GM18951 (cell line): ENCODE measurements around the gene PCK1.

Experiments used
- POLR2A ChIP-seq: IDR thresholded peaks from 4 replicates; pipeline ENCODE4 v1.6.1; 2011; ENCODE audit warnings: mild to moderate bottlenecking; ENCODE audit not compliant: insufficient read length, insufficient read depth; ENCODE audit errors: extremely low read depth
- in situ Hi-C: fragments of 300-500 bp; cut with MboI; formaldehyde crosslinking; loops from one replicate; pipeline ENCODE4 v1.12.0; 2022; ENCODE audit warnings: low sequenced_read_pairs, mixed read lengths, inconsistent platforms; ENCODE audit not compliant: unreplicated experiment

The PCK1 gene

DNA sequence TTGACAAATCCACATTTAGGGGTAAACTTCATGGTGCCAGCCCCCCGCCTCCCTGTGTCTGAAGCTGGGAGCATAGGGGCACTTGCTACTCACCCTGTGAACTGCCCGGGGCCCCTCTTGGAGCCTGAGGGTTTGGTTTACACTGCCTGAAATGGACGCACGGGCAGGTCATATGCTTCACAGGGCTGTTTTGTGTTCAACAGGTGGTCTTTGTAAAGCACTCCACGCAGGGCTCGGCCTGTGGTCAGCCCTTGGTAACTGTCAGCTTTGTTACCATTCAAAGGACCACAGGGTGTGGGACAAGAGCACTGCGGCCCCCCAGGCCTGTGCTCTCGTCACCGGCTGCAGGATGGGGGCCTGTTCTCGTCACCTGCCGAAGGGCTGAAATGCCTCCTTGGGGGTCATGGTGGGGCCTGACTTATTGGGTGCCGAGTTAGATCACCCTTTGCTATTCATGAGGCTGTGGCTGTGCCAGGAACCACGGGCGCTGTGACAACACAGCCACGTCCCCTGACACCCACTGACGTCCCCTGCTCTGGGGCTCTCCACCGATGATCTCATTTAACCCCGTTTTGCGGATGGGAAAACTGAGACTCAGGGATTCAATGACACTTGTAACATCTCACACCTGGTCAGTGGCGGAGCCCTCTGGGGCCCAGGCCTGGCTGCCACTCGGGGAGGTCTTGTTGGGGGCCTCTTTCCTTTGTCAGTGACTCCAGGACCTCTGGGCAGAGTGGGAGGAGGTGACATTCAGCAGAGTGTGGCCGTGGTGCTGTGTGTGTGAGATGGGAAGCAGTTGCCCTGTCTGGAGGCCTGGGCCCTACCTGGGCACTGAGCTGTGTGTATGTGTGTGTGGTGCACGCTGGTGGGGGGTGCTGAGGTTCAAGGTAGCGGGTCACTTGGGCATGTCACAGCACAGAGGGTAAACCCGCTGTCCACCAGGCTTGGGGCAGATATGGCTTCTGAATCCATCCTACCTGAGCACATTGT is 34.4 kb downstream of the PCK1 start:
- in situ Hi-C loops: loop anchor here (10.0 kb wide), 1 partner anchor 211 kb away; no protein-coding TSS in a partner anchor

DNA sequence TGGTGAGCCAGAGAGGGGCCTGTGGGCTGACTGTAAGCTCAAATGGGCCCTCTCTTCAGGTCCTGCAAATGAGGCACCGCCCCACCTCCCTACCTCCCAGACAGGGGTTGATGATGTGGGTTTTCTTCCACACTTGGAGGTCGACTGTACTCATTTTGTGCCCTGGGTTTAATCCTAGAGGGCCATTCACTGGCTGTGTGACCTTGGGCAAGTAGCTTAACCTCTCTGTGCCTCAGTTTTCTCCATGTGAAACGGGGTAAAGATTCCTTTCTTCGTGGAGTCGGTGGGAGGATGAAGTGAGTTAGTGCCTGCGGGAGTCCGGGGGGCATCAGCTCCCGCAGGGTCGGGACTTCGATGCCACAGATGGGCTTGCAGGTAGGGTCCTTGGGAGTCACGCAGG is 35.4 kb downstream of the PCK1 start:
- no peak for TF ChIP-seq POLR2A
- in situ Hi-C loops: loop anchor here (10.0 kb wide), 1 partner anchor 212 kb away; no protein-coding TSS in a partner anchor

More for the DNA sequence above, 34.4 kb downstream of the PCK1 start:
- TF ChIP-seq POLR2A: no peak

DNA sequence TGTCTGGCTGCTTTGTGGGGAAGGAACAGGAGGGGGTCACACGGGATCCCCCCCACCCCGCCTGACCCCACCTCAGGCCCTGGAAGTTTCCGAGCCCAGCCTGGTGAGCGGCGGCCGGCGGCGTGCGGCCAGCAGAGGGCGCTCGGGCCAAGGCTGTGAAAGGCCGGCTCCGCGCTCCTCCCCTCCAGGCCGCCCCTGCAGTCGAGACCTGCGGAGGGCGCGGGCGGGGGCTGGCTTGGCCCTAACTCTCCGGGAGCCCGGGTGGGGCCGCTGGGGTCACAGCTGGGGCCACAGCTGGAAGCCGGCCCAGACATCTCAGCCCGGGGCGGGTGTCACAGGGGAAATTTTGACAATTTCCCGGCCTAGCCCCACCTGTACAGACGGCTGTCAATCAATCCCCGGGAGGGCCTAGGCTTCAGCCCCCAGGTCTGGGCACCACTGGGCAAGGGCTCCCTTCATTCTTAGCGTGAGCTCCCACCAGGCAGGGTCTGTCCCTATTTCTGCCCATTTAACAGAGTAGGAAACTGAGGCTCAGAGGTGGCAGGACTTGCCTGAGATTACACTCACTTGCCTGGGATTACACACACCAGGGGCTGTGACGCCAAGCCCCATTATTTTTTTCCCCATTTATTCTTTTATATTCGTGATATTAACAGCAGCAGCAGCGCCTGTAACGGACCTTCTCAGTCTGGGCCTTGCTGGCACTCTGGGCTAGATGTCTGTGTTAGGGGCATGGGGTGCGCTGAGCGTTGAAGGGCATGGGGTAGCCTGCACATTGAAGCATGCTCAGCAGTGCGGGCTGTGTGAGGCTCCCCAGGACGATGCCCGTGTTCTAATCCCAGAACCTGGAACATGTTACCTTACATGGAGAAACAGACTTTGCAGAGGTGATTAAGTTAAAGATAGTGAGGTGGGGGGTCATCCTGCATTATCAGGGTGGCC is 36.4 kb downstream of the PCK1 start:
- in situ Hi-C loops: loop anchor here (10.0 kb wide), 1 partner anchor 212 kb away; no protein-coding TSS in a partner anchor
- TF ChIP-seq POLR2A: no peak

DNA sequence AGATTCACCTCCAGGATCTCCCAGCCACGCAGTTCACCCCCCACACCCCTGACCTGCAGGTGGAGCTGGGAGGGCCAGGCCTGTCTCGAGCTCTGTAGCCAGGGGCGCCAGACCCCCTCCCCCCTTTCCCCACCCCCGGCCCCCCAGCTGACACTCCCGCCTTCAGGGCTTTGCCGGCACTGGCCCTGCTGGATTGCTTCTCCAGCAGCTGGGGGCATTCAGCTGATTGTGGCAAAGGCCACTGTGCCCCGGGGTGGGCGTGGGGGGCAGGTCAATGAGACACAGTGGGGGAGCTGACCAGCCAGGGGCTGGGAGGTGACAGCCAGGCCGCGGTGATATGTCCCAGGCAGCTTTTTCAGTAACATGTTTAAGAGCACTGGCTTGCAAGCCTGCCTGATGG is 37.1 kb downstream of the PCK1 start:
- in situ Hi-C loops: loop anchor here (10.0 kb wide), 1 partner anchor 213 kb away; no protein-coding TSS in a partner anchor
- no peak for TF ChIP-seq POLR2A

DNA sequence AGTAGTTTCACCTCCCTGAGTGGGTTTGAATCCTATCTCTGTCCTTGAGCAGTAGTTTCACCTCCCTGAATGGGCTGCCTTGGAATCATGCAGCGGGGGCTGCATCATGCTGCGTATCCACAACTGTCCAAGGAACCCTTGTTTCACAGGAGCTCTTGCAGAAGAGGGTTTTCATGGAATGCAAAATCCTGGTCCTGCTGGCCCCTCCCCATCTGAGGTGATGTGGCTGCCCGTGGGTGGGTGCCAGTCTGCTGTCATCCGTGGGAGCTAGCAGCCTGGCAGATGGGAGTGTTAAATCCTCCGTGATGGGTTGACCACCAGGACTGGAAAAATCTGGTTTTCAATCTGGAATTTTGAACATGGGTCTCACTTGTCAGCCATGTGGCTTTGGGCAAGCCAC is 37.6 kb downstream of the PCK1 start:
- TF ChIP-seq POLR2A: no peak
- in situ Hi-C loops: loop anchor here (10.0 kb wide), 1 partner anchor 214 kb away; no protein-coding TSS in a partner anchor

DNA sequence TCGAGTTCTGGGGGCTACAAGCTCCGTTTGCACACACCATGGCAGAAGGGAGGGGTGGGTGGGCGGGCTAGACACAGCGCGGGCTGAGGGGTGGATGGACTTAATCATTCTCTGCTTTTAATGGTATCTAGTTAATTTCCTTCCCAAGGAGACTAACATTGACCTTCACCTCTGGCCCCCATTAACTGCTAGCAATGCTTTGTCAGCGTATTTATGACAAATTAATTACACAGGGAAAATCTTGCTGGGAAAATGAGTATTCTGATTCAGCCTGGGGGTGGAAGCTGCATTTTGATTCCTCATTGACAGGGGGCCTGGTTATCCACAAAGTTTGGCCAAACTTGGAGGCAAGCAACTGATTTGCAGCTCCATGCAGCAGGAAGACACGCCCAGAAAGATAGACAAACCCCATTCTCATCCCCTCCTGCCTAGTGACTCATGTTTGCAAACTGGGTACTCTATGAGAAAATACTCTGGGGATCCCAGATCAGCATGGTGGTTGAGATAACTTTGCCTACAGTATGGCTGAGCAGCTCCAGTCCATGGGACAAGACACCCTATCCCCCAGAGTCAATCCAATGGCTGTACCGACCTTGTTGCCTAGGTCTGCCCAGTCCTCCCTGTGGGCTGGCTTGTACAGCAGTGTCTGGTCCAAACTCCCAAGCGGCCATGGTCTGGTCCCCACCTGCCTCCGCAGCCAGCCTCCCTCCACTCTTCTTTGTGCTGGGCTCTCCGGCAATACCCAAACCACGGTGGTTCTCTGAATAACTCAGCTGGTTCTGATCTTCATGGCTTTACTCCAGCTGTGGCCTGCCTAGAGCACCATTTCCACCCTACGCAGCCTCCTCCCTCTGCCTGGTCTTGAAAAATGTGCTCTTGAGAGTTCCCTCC is 39.7 kb downstream of the PCK1 start:
- TF ChIP-seq POLR2A: no peak
- in situ Hi-C loops: loop anchor here (10.0 kb wide), 1 partner anchor 584 kb away; no protein-coding TSS in a partner anchor

DNA sequence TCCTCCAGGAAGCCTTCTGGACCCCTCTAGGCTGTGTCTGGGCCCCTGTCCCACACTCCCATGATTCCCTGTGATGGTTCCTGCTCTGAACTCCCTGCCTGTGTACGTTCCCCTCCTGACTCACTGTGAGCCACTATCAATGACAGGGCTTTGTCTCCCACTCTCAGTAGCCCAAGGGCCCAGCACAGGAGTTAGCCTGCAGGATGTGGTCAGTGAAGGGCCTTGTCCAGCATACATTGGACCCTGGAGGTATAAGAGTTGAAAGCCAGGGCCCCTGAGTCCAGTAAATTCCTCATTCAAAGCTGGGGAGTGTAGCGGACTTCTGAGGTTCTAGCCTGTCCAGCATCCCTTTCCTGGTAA is 40.3 kb downstream of the PCK1 start:
- in situ Hi-C loops: loop anchor here (10.0 kb wide), 1 partner anchor 584 kb away; no protein-coding TSS in a partner anchor
- TF ChIP-seq POLR2A: no peak

DNA sequence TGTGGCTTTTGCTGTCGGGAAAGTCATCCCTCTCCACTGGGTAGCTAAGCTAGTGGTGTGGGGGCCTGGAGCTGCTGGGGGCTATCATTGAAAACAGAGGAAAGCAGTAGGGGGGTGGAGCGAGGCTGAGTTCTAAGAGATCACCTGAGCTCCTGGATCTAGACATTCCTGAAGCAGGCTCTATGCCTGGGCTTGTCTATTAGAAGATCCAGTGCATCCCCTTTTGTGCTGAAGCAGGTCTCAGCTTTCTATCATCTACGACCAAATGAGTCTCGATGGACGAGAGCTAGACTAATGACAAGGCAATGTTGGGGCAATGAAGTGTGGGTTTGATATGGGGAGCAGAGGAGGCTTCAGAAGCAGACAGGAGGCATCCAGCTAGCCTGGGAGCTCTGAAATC is 40.8 kb downstream of the PCK1 start:
- in situ Hi-C loops: loop anchor here (10.0 kb wide), 1 partner anchor 583 kb away; no protein-coding TSS in a partner anchor

DNA sequence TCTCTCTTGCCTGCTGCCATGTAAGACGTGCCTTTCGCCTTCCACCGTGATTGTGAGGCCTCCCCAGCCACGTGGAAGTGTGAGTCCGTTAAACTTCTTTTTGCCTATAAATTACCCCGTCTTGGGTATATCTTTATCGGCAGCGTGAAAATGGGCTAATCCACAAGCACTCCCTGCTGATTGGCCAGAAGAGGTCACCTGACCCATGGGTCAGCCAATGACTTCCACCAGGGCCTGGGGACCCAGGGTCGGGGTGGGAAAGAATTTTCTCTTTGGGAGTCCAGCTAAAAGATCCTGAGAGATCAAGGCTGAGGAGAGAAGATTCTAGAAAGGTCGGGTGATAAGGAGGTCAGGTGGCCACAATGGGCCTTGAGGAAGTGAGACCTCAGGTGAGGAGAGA is 42.2 kb downstream of the PCK1 start:
- in situ Hi-C loops: loop anchor here (10.0 kb wide), 1 partner anchor 582 kb away; no protein-coding TSS in a partner anchor
- TF ChIP-seq POLR2A: no peak

More for the DNA sequence above, 40.8 kb downstream of the PCK1 start:
- TF ChIP-seq POLR2A: no peak

DNA sequence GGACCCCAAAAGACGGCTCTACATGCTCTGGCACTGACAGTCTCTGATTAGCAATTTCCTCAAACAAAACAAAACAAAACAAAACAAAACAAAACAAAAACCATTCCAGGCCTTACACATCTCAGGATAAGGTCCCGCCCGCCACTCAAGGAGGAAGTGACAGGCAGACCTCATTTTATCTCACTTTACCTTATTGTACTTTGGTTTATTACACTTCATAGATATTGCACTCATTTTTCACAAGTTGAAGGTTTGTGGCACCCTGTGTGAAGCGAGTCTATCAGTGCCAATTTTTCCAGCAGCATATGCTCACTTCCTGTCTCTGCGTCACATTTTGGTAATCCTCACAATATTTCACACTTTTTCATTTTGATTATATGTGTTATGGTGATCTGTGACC is 44.1 kb downstream of the PCK1 start:
- TF ChIP-seq POLR2A: no peak
- in situ Hi-C loops: loop anchor here (10.0 kb wide), 1 partner anchor 580 kb away; no protein-coding TSS in a partner anchor

DNA sequence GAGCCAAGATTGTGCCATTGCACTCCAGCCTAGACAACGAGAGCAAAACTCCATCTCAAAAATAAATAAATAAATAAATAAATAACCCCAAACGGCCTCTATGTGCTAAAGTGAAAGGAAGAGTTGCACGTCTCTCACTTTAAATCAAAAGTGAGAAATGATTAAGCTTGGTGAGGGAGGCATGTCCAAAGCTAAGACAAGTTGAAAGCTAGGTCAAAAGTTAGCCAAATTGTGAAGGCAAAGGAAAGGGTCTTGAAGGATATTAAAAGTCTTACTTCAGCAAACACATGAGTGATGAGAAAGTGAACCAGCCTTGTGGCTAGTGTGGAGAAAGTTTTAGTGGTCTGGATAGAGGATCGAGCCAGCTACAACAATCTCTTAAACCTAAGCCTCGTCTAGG is 45.0 kb downstream of the PCK1 start:
- in situ Hi-C loops: loop anchor here (10.0 kb wide), 1 partner anchor 579 kb away; no protein-coding TSS in a partner anchor
- TF ChIP-seq POLR2A: no peak

DNA sequence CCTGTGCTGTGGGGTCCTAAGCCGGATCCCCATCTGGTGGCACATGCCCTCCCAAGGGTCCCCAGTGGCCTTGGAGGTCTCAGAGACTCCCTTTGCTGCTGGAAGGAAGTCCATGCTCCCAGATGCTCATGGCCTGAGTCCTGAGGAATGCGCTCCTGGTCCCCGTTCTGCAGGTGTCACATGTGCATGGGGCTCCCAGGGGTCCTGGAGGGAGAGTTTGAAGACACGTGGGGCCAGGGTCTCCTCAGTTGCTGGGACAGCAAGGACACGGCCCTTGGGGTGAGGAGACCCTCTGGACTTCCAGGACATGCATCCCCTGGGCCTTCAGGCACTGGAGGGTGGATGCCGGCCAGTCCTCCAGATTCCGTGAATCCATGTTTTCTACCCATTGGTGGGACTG is 47.6 kb downstream of the PCK1 start:
- in situ Hi-C loops: loop anchor here (10.0 kb wide), 1 partner anchor 576 kb away; no protein-coding TSS in a partner anchor
- no peak for TF ChIP-seq POLR2A
